H1 (cell line): ENCODE data around the gene FIG4. TPM values are rescaled to one million over a fixed set of nuclear protein-coding genes. Genes with fewer than 3 reads are reported as not detected.

ENCODE experiments used
- BRCA1 ChIP-seq: IDR thresholded peaks from 2 replicates; pipeline ENCODE4 v1.6.1; 2012; ENCODE audit warnings: low read depth, low read length, improper control_type of control experiment
- CHD7 ChIP-seq: fragments of 300-600 bp; sonication (generic); IDR thresholded peaks from 2 replicates; pipeline ENCODE4 v1.7.1; 2012; ENCODE audit warnings: low read length, moderate library complexity, mild to moderate bottlenecking, inconsistent platforms; ENCODE audit not compliant: insufficient replicate concordance
- NRF1 ChIP-seq: IDR thresholded peaks from 2 replicates; pipeline ENCODE4 v1.6.1; 2011; ENCODE audit warnings: mild to moderate bottlenecking, low read depth, low read length, improper control_type of control experiment
- POLR2A ChIP-seq, 2 experiments: IDR thresholded peaks; 1 replicate in 1 of 2; 2 replicates in 1 of 2; pipeline ENCODE4 v1.6.1; 2011; ENCODE audit warnings: low read depth in 2 of 2, low read length in 2 of 2, mild to moderate bottlenecking in 2 of 2; ENCODE audit errors: control extremely low read depth in 1 of 2
- YY1 ChIP-seq: IDR thresholded peaks from 2 replicates; pipeline ENCODE4 v1.6.1; 2011; ENCODE audit warnings: low read depth, mild to moderate bottlenecking, low read length
- ZNF274 ChIP-seq: IDR thresholded peaks from 2 replicates; pipeline ENCODE4 v1.7.0; 2012; ENCODE audit warnings: low read length, borderline replicate concordance; ENCODE audit errors: extremely low read depth
- polyA plus RNA-seq, 7 experiments: library from polyadenylated mRNA; depleted of rRNA in 3 of 7; stranded (reverse) in 5 of 7; unstranded in 2 of 7; fragments of >200 nt in 5 of 7; fragments of 200-250 nt in 2 of 7; gene quantifications; 1 replicate in 5 of 7; 2 replicates in 1 of 7; 4 replicates in 1 of 7; pipeline versions ENCODE4 v1.2.1 to v1.2.3, GENCODE V29; 2011 to 2013; ENCODE audit warnings: missing spikeins in 2 of 7, mixed read lengths in 2 of 7
- total RNA-seq: library from RNA; stranded (reverse); fragmentation: NEBNext Ultra II Directional; extraction: Animal tissue kit (Norgen Biotek cat#: 25700); gene quantifications from 2 replicates; pipeline ENCODE4 v1.2.1, GENCODE V29; 2021

Gene FIG4
- total and polyA plus RNA-seq, 2 of the 8 experiments (the other 6 are each of a cell fraction or from before 2014, with no cell fraction given): 11.8 to 21.9 TPM

- TF ChIP-seq ZNF274: no peak
- TF ChIP-seq BRCA1: no peak
- no peak for TF ChIP-seq YY1
- no peak for TF ChIP-seq NRF1
- TF ChIP-seq CHD7: no peak
- no peak for TF ChIP-seq POLR2A (IDR thresholded peaks at IDR 0.05; ENCODE audit: control extremely low read depth in 1 of 2, low read depth in 2 of 2, low read length in 2 of 2)
These were observed 68.2 kb downstream of the FIG4 start (continued) for GRCh38 chr6:109759098-109759955.
